GM19463 (cell line): ENCODE measurements around the gene ANTXRL.
"Not testable (repeated sequence)": the region's sequence is repeated elsewhere in the genome, so short reads cannot be mapped to it uniquely, and the experiment has no call there.

Experiments used
- ATAC-seq: cut with Tn5 transposase; IDR thresholded peaks from one replicate; pipeline ENCODE4 v1.9.1; 2021; ENCODE audit warnings: mild to moderate bottlenecking, moderate library complexity; ENCODE audit not compliant: unreplicated experiment

Gene ANTXRL

DNA sequence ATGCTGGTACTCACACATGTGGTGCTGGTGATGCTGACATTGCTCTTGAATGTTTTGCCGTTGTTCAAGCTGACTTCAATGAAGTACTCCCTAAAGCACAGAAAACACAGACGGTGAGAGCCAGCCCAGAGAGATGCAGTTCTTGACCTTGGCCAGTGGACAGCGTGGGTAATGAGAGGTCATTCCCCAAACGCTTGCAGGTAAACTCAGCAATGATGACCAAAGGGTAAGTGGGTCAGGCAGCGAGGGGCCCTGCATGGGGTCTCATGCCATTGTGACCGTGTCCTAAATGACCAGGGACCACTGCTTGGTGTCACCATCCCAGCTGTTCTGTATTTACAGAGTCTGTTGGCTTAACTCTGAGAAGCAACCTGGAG is 32.8 kb upstream of the ANTXRL start:
- no peak for ATAC-seq

DNA sequence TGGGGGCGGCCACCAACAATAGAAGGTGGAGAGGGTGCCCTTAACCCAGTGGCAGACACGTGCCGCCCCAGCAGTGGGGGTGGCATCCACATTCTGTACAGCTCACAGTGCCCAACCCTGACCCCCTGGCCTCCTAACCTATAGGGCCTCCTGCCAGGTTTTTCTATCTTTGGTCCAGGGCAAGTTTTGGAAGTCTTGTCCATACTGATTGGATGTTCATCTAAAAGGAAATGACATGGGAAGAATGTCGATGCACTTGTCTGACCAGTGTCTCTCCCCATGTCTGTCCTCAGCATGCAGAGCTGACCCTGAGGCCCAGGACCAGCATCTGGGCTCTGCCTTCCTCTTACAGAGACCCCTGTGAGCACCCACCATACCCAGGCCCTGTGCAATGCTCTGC is 32.3 kb upstream of the ANTXRL start:
- no peak for ATAC-seq

DNA sequence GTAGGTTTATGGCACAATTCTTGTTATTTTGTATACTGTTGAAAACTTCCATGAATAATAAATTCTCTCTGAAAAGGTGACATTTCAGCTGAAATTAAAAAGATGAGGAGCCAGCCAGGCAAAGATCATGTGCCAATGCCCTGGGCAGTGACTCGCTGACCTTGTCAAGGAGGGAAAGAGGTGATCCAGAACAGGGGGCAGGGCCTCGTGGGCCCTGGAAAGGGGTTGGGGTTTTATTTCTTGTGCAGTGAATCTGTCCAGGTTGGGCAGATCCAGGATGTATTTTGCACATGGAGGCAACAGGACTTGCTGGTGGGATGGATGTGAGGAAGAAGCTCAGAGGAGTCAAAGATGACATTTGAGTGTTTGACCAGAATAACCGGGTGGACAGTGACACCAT is 31.6 kb upstream of the ANTXRL start:
- ATAC-seq, result not testable (repeated sequence)

DNA sequence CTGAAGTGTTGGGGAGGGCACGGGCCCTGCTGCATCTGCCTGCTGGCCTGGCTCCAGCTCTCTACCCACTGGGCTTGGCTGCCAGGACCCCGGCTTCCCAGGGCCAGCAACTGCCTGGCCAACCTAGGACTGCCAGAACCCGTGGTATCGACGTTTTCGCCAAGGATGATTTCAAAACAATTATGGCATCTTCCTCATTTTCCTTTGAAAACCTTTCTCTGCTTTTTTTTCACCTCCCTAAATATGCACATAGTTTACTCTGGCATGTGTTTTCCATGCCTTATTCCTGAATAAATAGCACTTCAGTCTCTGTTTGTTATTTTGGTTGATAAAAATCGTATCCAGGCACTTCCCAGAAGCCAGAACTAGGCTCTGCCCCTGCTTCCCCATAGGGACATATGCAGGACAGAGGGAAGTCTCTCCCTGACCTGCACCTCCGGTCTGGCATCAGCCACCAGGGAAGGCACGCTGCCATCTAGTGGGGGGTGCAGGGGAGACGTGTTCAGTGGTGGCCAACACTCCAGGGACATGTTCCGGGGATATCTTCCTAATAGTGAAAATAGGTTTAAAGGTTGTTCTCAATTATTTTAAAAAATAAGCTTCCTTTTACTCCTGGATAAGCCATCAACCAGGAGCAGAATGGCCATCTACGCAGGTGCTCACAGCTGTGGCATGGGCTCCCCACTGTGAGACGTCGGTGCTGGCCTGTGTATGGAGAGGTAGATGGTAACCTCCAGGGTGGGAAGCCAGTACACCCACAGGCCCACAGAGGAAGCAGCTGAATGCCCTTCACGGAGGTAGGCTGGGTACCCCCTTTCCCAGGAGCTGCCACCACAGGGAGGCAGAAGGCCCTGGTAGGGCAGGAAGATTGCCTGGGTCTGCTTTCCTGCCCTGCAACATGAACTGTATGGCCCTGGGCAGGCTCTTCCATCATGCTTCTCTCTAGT is 30.7 kb upstream of the ANTXRL start:
- no peak for ATAC-seq

DNA sequence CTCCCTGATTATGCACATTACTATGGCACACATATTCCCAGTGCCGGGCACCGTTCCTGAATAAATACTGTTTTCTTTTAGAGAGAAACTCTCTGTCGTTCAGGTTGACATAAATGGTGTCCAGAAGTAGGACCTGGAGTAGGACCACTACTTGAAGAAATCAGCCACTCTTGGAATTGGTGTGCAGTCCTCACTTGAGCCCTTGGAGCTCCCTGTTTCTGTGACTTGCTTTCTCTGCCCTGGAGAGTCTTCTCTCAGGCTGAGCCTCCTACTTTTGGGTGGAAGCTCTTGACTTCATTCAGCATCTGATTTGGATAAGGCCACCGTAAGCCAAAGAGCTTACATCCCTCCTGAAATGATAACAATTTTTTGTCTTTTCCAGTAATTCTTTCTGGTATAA is 29.7 kb upstream of the ANTXRL start:
- ATAC-seq, result no peak

DNA sequence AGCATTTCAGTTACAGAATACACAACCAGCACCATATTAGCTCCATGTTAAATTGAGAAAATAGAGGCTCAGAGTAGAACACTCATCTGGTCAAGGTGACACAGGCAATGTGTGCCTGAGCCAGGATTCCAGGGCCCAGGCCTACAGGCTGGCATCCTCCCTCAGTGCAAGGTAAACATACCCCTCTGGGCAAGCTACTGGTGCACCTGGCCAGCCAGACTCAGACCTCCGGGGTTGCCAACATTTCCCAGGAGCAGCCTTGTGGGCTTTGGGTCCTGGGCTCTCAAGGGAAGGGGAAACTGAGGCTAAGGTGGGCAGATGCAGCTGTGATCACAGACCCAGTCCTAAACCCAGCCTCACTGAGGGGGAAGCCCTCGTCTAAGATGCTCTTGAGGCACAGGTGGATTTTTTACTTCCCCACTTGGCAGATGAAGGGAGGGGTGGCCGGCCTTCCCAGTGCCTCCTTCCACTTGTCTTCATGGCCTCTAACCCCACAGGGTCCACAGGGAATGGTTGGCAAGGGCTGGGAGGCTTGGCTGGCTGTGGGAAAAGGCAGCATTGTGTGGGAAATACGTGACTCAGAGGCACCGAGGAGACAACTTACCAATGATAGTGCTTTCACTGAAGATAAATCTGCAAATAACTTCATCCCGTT is 23.8 kb upstream of the ANTXRL start:
- not testable (repeated sequence) for ATAC-seq

DNA sequence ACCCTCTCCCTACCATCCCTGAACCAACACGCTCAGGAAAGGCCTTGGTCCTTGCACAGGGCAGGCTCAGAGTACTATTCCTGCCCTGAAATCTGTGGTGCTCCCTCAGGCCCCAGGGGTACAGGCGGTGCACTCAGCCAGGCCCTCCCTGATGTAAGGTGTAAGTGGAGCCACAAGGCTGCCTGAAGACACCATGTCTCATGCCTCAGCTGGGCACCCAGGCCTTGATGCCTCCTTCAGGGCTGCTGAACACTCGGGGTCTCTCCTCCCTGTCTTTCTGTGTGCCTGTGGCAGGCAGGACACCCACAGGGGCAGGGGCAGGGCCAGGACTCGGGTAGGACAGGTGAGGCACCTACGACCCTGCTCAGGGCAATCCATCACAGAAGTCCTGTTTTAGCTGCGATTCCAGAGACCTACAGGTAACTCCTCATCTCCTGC is 22.9 kb upstream of the ANTXRL start:
- ATAC-seq, result no peak

DNA sequence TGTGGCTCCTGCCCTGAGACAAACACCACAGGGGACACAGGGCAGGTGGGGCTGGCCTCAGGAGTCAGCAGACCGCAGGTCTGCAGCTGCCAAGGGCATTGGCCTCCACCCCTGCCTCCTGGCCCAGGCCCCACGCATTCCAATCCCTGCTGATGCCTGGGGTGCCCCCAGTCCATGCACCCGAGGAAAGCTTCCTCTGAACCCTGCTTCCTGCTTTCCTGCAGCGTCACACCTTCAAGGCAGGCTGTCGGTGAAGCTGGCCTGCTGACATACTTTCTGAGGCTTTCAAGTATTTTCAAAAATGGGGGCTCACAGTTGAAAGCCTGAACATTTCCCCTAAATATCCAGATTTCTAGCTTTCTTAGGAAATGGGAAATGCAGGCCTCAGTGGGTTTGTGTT is 22.5 kb upstream of the ANTXRL start:
- ATAC-seq, result no peak

DNA sequence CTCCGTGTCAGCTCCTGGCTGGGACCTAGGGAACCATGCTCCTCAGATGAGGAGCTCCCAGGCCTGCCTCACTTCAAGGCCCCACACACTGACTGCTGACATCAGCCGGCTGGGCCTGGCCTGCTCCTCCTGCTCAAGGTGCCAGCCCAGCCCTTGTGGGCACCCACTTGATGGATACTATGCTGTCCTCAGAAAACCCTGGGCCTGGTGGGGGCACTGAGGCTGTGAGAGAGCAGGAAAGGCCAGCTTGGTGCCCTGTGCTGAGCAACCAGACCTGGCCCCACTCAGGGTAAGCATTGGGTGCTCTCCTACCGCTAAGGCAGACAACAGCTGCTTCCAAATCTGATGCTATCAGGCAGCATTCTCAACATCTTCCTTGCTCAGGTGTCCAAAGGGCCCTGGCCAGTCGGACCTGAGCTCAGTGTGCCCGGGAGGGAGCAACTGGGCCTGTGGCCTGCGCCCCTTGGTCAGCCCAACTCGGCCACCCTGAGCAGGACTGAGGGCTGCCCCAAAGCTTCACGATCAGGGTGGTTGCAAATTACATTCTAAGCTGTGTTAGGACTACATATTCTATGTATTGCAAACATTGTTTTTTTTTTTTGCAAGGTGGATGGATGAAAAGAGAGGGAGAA is 21.9 kb upstream of the ANTXRL start:
- ATAC-seq, result no peak

DNA sequence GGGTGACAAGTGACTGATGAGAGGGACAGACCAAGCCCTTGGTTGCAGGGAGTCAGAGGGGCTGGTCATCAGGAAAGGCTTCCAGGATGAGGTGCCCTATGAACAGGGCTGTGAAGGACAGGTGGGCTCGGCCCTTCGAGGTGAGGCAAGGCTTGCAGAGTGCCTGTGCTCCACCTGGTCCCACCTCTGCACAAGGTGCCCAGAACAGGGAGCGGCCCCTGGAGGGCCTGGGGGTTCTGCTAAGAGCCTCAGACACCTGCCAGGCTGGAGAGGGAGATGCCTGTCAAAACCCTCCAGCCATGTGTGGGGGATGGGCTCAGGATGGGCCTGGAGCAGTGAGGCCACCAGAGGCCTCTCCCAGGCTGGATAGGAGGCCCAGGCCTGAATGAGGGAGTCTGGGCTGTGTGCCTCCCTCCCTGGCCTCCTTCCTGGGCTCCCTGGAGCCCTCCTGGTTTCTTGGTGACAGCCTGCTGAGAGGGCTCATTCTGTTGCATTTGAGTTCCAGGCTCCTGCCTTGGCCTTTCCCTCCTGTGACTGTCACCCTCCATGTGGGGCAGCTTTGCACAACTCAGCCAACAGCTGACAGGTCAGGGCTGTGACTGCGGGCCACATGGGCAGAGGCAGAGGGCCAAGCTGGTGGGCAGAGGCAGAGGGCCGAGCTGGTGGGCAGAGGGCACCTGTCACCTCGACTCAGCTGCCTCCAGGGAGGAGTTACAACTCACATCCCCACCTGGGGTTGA is 21.1 kb upstream of the ANTXRL start:
- ATAC-seq, result not testable (repeated sequence)

DNA sequence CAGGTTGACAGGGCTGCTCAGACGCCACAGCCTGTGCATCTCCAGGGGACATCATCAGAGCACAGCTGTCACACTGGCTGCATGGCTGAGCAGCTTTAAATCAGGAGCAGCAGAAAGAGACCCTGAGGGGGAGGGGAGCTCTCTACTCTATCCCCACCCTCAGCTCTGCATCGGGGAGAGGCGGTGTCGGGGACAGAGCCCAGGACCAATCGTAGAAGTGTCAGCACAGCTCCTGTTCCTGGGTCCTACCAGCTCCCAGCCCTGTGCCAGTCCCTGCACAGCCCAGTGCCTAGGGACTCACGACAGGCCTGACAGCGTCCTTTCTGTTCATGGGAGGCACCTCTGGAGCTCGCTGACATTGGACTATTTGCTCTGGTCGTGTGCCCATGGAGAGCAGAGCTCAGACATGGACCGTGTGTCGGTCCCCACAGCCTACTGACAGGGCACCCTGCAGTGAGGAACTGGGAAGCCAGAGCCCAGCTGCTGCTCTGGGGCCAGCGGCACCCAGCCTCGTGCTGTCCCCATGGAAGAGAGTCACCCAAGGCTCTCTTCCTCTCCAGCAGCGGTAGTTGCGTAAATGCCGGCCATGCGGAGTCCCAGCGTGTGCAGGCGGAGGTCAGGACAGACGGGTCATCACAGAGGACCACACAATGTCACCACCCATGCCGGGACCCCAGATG is 20.4 kb upstream of the ANTXRL start:
- ATAC-seq, result no peak

DNA sequence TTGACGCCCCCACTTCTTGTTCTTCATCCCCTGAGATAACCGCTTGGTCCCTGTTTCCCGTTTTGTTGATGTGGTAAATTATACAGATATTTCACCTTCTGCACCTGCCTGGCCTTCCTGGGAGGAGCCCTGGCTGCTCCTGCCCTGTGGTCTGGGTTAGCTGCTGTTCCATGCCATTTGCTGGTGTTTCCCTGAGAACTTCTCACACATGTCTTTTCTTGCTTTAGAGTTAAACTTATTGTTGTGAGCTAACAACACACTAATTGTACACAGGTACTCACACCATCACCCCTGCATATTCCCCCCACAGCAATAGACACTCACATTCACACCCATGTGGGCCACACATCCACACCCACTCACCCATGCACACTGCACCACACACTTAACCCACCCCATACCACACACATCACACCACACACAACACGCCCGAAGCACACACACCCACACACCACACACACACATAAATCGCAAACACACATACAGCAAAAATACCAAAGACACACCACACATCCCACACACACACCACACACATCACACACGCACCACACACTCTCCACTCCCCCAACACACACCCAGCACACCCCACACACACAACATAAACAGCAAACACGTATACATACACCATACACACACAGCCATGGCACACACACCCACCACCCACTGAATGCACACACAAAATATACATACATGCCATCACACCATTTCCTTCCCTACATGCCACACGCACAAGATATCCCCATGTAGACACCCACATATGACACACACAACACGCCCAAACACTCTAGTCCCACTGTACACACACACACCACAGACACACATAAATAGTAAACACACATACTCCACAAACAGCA is 19.4 kb upstream of the ANTXRL start:
- ATAC-seq, result no peak

DNA sequence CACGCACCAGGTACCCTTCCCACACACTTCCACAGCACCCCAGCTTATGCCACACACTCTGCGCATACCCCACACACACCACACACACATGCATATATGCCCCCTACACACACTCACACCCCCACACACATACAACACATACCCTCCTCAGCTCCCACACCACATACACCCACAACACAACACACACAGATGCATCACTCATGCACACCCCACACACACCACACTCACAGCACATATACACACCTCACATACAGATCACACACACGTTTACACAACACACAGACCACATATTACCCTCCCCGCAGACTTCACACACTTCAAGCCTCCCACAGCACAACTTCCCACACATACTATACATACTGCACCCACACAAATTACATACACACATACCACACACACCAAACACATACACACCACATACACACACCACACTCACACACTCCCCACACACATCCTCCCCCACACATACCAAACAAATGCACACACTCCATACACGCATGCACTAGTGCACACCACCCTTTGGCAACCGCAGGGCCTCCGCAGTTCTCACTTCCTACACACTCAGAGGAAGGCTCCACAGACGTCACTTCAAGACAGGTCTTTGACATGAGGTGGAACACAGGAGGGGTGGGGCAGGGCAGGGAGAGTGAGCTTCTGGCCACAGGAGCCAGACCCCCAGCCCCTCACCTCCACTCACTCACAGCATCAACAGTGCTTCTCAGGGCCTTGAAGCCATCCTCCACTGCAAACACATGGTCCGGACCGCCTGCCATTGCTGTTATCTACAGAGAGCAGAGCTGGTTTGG is 18.5 kb upstream of the ANTXRL start:
- ATAC-seq, result no peak

DNA sequence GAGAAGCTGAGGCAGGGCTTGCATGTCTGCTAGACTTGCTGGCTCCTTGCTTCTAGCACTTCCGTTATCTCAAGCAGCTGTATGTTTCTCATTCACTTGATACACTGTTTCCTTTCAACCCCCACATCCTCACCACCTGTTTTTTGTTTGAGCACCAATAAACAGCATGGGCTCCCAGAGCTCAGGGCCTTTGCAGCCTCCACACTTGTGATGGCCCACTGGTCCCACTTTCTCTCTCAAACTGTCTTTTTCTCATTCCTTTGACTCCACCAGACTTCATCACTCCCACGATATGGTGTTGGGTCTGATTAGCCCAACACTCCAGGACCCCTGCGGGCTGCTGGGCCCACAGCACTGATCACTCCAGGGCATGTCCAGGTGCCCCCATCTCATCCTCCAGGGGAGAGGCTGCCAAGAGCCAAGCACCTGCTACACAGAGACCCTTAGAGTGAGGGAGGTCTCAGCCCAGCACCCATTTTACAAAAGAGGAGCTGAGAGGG is 17.2 kb upstream of the ANTXRL start:
- not testable (repeated sequence) for ATAC-seq

DNA sequence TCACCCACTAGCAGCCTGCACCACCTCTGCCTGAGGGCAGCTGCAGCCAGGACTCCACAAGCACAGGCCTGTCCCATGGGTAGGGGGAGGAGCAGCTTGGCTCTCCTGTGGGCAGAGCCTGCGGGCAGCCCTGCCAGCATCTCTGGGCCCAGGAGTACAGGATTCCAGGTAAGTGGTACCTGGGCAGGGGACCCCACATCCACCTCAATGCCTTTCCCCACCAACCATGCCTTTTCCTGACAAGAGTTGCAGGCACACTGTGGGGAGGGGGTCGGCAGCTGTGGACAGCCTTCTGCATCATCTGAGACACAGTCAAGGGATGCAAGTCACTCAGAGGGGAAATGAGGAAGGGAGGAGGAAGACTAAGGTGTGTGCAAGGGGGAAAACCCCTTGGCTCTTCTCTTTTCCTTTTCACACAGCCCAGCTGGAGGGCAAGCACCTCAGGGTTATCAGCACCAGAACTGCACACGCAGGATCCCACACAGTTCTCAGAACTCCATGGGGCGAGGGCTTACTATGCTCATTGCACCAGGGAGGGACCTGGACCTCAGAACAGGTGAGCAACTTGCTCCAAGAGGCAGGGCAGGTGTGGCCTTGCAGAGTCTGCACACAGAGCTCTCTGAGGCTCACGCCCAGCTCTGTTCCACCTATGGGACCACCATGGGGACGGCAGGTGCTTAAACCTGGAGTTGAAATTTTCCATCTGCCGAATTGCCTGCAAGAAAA is 16.5 kb upstream of the ANTXRL start:
- ATAC-seq, result no peak

DNA sequence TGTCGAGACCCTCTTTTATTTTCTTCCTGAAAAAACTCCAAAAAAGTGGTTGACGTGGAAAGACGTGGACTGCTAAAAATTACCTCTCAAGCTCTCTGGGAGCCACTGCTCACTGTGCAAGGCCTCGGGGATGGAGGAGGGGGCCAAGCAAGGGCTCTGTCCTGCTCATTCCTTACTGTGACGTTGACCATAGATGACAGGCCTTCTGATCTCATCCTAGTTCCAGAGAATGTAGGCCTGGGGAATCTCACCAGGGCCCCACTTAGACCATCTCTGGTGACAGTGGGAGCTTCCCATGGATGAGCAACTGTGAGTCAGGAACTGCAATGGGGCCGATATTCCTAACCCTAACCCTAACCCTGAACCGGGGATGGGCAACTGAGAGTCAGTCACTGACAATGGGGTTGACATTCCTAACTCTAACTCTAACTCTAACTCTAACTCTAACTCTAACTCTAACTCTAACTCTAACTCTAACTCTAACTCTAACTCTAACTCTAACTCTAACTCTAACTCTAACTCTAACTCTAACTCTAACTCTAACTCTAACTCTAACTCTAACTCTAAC is 15.8 kb upstream of the ANTXRL start:
- not testable (repeated sequence) for ATAC-seq

DNA sequence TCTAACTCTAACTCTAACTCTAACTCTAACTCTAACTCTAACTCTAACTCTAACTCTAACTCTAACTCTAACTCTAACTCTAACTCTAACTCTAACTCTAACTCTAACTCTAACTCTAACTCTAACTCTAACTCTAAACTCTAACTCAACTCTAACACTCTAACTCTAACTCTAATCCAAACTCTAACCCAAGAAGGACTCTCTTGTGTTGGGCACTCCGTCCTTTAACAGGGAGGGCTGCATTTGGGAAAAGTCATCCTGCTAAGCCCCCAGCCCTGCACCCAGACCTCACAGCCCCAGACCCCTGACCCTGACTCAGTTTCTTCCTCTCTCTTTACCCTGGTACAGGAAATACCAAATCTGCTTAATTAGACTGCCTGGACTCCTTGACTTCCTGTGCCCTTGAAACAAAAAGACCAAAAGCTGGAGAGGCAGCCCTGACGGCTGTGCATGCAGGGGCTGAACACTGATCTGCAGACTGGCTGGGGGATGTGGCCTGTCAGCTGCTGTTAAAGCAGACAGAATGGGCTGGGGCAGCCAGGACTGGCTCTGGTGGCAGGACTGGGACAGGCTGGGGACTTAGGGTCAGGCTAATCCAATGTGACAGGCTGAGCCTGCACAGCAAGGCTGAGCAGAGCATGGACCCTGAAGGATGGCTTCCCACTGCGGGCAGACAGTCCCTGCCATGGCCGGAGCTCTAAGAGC is 14.8 kb upstream of the ANTXRL start:
- ATAC-seq, result not testable (repeated sequence)
